HG03039 (cell line): Measurements from ENCODE around the gene PHTF2.
A peak's percentile ranks its signal among the peaks of the same experiment; 100 is the strongest.

Experiments
- ATAC-seq: cut with Tn5 transposase; IDR thresholded peaks from one replicate; pipeline ENCODE4 v1.9.1; 2021; ENCODE audit warnings: mild to moderate bottlenecking, moderate library complexity; ENCODE audit not compliant: unreplicated experiment

PHTF2 gene

DNA sequence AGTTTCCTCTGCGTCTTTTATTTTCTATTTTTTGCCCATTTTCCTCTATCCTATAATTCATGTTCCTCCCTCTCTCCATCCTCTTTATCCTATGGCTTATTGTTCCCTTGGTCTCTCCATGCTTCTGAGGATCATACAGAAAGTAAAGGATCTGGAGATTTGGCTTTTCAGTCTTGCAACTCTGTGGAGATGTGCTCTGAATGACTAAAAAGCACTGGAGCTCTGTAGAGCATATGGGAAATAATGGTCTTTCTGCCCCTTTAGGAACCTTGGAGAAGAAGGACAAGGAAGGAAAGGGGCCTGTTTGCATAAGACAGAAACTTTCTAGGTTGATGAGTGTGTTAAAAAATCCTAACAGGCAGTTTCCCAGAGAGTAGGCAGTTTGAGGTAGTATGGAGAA lies 120.1 kb downstream of the PHTF2 start:
- ATAC-seq = no peak

DNA sequence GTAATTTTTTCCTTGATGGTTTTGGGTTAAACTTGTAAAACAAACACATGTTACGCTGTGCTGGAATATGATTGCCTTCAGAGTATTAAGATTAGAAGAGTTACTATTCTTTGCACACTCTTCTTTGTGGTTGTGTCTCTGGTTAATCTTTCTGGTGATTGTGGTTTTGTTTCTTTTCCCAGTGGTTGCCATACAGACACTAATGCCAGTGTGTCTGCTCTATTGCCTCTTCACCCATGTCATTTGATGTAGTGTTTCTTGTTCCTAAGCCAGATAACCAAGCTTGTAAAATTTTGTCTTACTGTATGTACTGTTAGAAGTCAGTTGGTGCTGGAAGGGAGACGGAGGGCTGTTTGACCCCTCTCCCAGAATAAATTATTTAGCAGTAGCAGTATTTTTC lies 124.8 kb downstream of the PHTF2 start:
- no peak for ATAC-seq

- ATAC-seq = no peak
Observed at GRCh38 chr7:77930496-77930895, 131.9 kb downstream of the PHTF2 start.

- no peak for ATAC-seq
Observed at GRCh38 chr7:77931841-77932240, 133.3 kb downstream of the PHTF2 start.

GRCh38 chr7:77933394-77933793 lies 134.8 kb downstream of the PHTF2 start:
- ATAC-seq = no peak

- no peak for ATAC-seq
Observed at GRCh38 chr7:77935652-77936348, 137.2 kb downstream of the PHTF2 start.

- no peak for ATAC-seq
Observed at GRCh38 chr7:77940647-77941046, 142.1 kb downstream of the PHTF2 start.

DNA sequence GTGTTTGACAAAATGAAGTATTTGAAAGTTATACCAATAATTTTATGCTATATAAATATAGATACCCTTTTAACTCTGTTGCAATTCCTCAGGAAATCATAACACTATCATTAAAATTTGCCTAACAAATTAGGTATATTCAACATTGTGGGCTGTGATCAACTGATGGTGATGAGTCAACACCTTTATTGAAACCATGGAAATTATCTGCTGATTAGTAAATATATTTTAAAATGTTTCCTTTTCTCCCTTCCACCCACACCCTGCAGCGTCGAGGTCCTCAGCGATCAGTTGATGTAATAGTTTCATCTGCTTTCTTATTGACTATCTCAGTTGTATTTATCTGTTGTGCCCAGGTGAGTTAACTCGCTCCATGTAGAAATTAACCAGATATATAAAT lies 143.9 kb downstream of the PHTF2 start:
- ATAC-seq = no peak

GRCh38 chr7:77944183-77945182 lies 145.9 kb downstream of the PHTF2 start:
- ATAC-seq = no peak

DNA sequence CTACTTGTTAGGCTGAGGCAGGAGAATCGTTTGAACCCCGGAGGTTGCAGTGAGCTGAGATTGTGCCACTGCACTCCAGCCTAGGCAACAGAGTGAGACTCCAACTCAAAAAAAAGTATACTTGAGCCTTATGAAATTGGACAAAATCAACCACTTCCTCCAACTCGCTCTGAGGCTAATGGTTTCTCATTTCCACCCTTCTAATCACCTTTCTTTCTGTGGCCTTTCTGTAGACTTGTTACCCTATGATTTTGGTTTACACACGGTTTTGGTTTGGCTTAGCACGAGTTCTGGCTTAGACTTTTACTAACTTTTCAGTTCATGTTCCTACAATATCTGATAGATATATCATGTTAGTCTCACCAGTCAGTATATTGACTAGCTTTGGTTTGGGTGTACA lies 152.0 kb downstream of the PHTF2 start:
- ATAC-seq = no peak

GRCh38 chr7:77954773-77955555 lies 156.4 kb downstream of the PHTF2 start:
- ATAC-seq = no peak

DNA sequence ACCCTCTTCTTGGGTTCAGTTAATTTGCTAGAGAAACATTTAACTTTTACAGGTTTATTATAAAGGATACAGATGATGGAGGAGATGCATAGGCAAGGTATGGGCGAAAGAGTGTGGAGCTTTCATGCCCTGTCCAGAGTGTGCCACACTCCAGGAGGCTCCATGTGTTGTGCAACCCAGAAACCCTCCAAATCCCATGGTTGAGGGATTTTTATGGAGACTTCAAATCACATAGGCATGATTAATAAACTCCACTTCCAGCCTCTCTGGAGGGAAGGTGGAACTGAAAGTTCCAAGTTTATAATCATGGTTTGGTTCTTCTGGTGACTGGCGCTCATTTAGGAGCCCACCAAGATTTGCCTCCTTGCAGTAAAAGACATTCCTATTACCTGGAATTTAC lies 159.9 kb downstream of the PHTF2 start:
- ATAC-seq = no peak

GRCh38 chr7:77959080-77959479 lies 160.5 kb downstream of the PHTF2 start:
- no peak for ATAC-seq

DNA sequence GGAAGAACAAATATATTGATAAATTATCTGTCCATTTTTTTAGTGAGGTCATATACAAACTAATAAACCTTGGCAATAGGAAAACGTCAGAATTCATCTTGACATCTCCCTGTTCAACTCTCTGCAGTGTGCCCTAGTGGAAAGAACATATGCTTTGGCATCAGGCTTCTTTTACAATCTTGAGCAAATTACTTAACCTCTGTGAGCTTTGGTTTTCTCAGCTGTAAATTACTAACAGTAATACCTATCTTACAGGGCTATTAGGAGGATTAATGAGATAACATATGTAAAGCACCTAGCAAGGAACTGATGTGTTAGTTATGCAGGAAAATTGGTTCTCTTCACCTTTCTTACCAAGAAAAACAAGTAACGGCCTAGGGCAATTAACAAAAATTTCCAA lies 161.8 kb downstream of the PHTF2 start:
- no peak for ATAC-seq

- ATAC-seq = no peak
Observed at GRCh38 chr7:77967429-77967828, 168.9 kb downstream of the PHTF2 start.

- no peak for ATAC-seq
Observed at GRCh38 chr7:77971726-77972125, 173.2 kb downstream of the PHTF2 start.

DNA sequence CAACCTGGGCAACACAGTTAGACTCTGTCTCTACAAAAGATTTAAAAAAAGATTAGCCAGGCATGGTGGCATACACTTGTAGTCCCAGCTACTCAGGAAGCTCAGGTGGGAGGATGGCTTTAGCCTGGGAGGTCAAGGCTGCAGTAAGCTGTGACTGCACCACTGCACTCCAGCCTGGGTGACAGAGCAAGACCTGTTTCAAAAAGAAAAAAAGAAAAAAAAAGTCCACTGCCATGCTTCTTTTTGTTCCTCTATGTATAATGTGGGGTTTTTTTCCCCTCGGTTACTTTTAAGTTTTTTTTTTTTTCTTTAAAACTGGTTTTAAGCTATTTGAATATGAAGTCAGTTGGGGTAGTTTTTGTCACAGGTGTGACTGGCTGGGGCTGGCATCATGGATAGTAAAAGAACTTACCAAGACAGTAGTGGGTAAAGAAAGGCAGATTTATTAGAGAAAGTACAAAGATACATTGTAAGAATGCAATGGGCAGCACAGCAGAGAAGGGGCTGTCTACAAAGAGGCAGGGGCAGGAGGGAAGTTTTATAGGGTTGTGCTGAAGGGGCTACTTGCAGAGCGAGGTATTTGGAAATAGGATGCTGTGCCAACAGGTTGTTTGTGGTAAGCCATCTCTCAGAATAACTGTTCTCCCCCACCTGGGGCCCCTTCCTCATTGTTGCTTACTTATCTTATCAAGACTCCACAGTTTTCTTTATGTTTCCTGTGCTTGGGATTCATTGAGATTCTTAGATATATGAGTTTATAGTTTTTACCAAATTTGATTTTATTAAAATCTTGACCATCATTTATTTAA lies 177.3 kb downstream of the PHTF2 start:
- no peak for ATAC-seq

DNA sequence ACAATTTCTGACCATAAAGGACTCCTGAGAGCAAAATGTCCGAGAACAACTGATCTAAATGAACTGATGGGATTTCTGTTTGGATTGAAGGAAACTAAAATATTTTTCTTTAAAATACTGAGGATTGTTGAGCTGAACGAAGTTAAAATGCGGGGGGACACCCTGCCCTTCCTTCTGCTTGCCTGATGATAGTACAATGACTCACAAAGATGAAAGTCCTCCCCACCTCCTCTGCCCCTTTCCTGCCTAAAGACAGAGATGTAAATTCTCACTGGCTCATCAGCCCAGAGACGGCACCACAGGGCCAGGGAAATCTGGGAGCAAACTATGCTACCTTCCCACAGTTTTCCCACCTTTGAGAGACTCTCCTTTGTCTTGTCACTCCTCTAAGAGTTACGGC lies 180.6 kb downstream of the PHTF2 start:
- no peak for ATAC-seq

DNA sequence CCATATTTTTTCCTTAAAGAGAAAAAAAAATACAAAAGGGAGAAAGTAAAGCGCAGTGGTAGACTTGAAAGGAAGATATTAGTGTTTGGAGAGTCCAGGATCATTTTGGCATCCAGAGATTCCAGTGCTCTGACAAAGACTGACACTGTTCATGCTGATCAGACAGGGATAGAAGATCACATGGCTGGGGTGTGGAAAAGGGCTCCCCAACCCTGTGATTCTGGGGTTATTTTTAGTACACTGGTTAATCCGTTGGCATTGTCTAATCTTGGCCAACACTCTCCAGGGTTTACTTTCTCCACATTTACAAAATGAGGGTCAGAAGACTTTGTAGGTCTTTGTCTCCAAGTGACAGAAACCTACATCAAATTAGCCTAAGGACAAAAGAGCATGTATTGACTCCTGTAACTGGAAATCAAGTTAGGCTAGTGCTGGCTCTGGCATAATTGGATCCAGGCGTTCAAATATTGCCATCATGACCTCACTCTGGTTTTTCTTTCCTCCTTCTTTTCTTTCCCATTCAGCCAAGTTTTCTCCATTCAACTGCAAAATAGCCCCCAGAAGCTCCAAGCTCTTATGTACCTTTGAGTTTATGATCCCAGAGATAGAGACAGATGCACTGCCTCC lies 181.6 kb downstream of the PHTF2 start:
- no peak for ATAC-seq

GRCh38 chr7:77982926-77983550 lies 184.5 kb downstream of the PHTF2 start:
- ATAC-seq = peak; percentile 54
